Gastrocnemius medialis (tissue), 4 donors: ENCODE data around the gene ANGPTL8. TPM values are rescaled to one million over a fixed set of nuclear protein-coding genes. Genes with fewer than 3 reads are reported as not detected.

Experiments used
- ATAC-seq, 2 donors: fragments of 150-250 bp; one replicate each; pipeline ENCODE4 v1.9.1; 2016
- DNase-seq, 2 donors: peaks; one replicate each; pipeline ENCODE4 v3.0.0-alpha.2; 2019
- H3K27ac ChIP-seq, 4 donors: fragments of 200-600 bp; sonication (generic); 1 replicate in 1 of 4; 2 replicates in 3 of 4; pipeline ENCODE4 v1.5.1; 2016 to 2018; ENCODE audit warnings: mild to moderate bottlenecking in 2 of 4, moderate library complexity in 1 of 4
- H3K27me3 ChIP-seq, 3 donors: fragments of 200-600 bp; sonication (generic) in 2 of 3; 1 replicate in 1 of 3; 2 replicates in 2 of 3; pipeline versions ENCODE4 v1.5.1 to v1.6.0; 2016 to 2019; ENCODE audit warnings: mild to moderate bottlenecking in 1 of 3, moderate library complexity in 1 of 3
- H3K36me3 ChIP-seq, 2 donors: fragments of 200-600 bp; sonication (generic) in 1 of 2; one replicate each; pipeline ENCODE4 v1.5.1; 2017 to 2018
- H3K4me1 ChIP-seq, 2 donors: fragments of 200-600 bp; sonication (generic) in 1 of 2; one replicate each; pipeline ENCODE4 v1.5.1; 2016 to 2017; ENCODE audit warnings: mild to moderate bottlenecking in 2 of 2
- H3K4me3 ChIP-seq, 4 donors: fragments of 200-600 bp; sonication (generic) in 3 of 4; 1 replicate in 1 of 4; 2 replicates in 3 of 4; pipeline ENCODE4 v1.5.1; 2016 to 2019; ENCODE audit warnings: mild to moderate bottlenecking in 2 of 4
- H3K9me3 ChIP-seq, 3 donors: fragments of 200-600 bp; sonication (generic) in 2 of 3; 1 replicate in 1 of 3; 2 replicates in 2 of 3; pipeline ENCODE4 v1.5.1; 2016 to 2019
- CTCF ChIP-seq, 5 experiments: fragments of 450-650 bp in 3 of 5; fragments of 200-600 bp in 2 of 5; sonication (generic) in 2 of 5; IDR thresholded peaks in 4 of 5; conservative IDR thresholded peaks in 1 of 5; 1 replicate in 4 of 5; 2 replicates in 1 of 5; pipeline ENCODE4 v1.5.1; 2016 to 2019; ENCODE audit warnings: antibody characterized with exemption in 5 of 5, mild to moderate bottlenecking in 3 of 5, moderate library complexity in 3 of 5
- POLR2A ChIP-seq, 2 donors: fragments of 450-650 bp; IDR thresholded peaks; one replicate each; pipeline ENCODE4 v1.6.1; 2017; ENCODE audit warnings: antibody characterized with exemption in 2 of 2, mild to moderate bottlenecking in 2 of 2, moderate library complexity in 2 of 2
- in situ Hi-C, 4 donors: fragments of 200-750 bp; cut with MboI; loops; one replicate each; pipeline versions ENCODE4 v1.15.0 to v1.8.0; 2017; ENCODE audit warnings: low sequenced_read_pairs in 4 of 4
- intact Hi-C: fragments of 100-400 bp; cut with DNase I; formaldehyde crosslinking; loops from one replicate; pipeline ENCODE4 v1.15.1; 2023; ENCODE audit warnings: low total_unique reads
- total RNA-seq, 4 donors: library from RNA; depleted of rRNA; stranded (reverse); fragments of >200 nt; gene quantifications; one replicate each; pipeline versions ENCODE4 v1.1.0 to v1.2.3, GENCODE V29; 2016

Gene ANGPTL8
- total RNA-seq, 4 donors from 2014 or later: 0.47 TPM; not detected in 3

- no peak for ATAC-seq
- intact Hi-C loops (loop anchor here (10.0 kb wide), 1 partner anchor 228 kb away; the partner anchor contains the start of gene SMARCA4), in situ Hi-C loops (no loop called here)
- H3K27ac ChIP-seq: peak overlapping the region in 3 of 4 donors; percentile 57 to 92 (median 83)
- H3K4me1 ChIP-seq: peaks cover 22 to 46% of the 10 kb centered on the region in 2 donors
- H3K9me3 ChIP-seq: no peaks in the 10 kb centered on the region
- TF ChIP-seq POLR2A (IDR thresholded peaks at IDR 0.05): no peak
- H3K36me3 ChIP-seq: peaks cover 0 to 23% of the 10 kb centered on the region in 2 donors
- H3K4me3 ChIP-seq: no peak overlapping the region
- H3K27me3 ChIP-seq: no peaks in the 10 kb centered on the region
- DNase-seq: no peak
Observed at GRCh38 chr19:11192957-11193939, 46.2 kb upstream of the ANGPTL8 start.

GRCh38 chr19:11194173-11194572 is 45.2 kb upstream of the ANGPTL8 start:
- H3K36me3 ChIP-seq: peaks cover 0 to 19% of the 10 kb centered on the region in 2 donors
- no peak for ATAC-seq
- H3K27me3 ChIP-seq: no peaks in the 10 kb centered on the region
- no peak for TF ChIP-seq POLR2A (IDR thresholded peaks at IDR 0.05)
- in situ Hi-C loops (no loop called here), intact Hi-C loops (loop anchor here (10.0 kb wide), 1 partner anchor 229 kb away; the partner anchor contains the start of gene SMARCA4)
- DNase-seq: no peak
- H3K4me3 ChIP-seq: no peak overlapping the region
- peaks cover 23 to 46% of the 10 kb centered on the region in 2 donors for H3K4me1 ChIP-seq
- H3K27ac ChIP-seq: peak overlapping the region; percentile 57 to 92 (median 86)
- H3K9me3 ChIP-seq: no peaks in the 10 kb centered on the region

GRCh38 chr19:11194656-11195558 is 44.5 kb upstream of the ANGPTL8 start:
- TF ChIP-seq CTCF (IDR thresholded peaks at IDR 0.05 in 4 of 5, conservative IDR thresholded peaks at IDR 0.05 in 1 of 5) (no peak), POLR2A (IDR thresholded peaks at IDR 0.05) (no peak)
- intact Hi-C loops: loop anchor here (10.0 kb wide), 1 partner anchor 230 kb away; the partner anchor contains the start of gene SMARCA4
- peaks cover 17 to 41% of the 10 kb centered on the region in 2 donors for H3K4me1 ChIP-seq
- no peaks in the 10 kb centered on the region for H3K9me3 ChIP-seq
- in situ Hi-C loops: no loop called here
- ATAC-seq (no peak), DNase-seq (no peak)
- no peaks in the 10 kb centered on the region for H3K27me3 ChIP-seq
- peak overlapping the region; percentile 26 to 78 (median 44) for H3K4me3 ChIP-seq
- peak overlapping the region; percentile 57 to 92 (median 86) for H3K27ac ChIP-seq
- peaks cover 0 to 19% of the 10 kb centered on the region in 2 donors for H3K36me3 ChIP-seq

GRCh38 chr19:11195681-11196080 is 43.7 kb upstream of the ANGPTL8 start:
- intact Hi-C loops (loop anchor here (10.0 kb wide), 1 partner anchor 231 kb away; the partner anchor contains the start of gene SMARCA4), in situ Hi-C loops (no loop called here)
- Histone ChIP-seq H3K36me3 (peaks cover 0 to 19% of the 10 kb centered on the region in 2 donors), H3K27me3 (no peaks in the 10 kb centered on the region), H3K4me3 (peak overlapping the region in 2 of 4 donors; percentile 56 to 78), H3K9me3 (no peaks in the 10 kb centered on the region), H3K4me1 (peaks cover 10 to 33% of the 10 kb centered on the region in 2 donors), H3K27ac (peak overlapping the region; percentile 83 to 92 (median 87))
- TF ChIP-seq CTCF (IDR thresholded peaks at IDR 0.05 in 4 of 5, conservative IDR thresholded peaks at IDR 0.05 in 1 of 5) (no peak), POLR2A (IDR thresholded peaks at IDR 0.05) (no peak)
- no peak for DNase-seq
- no peak for ATAC-seq
